Inflammatory macrophage treated with lipopolysaccharide for 4 hours (primary cell): ENCODE data around the gene TMOD3.
"Not testable (repeated sequence)": the region's sequence is repeated elsewhere in the genome, so short reads cannot be mapped to it uniquely, and the experiment has no call there.

Experiments
- DNase-seq: peaks from one replicate; pipeline ENCODE4 v3.0.0-alpha.2; 2020

TMOD3 gene

DNA sequence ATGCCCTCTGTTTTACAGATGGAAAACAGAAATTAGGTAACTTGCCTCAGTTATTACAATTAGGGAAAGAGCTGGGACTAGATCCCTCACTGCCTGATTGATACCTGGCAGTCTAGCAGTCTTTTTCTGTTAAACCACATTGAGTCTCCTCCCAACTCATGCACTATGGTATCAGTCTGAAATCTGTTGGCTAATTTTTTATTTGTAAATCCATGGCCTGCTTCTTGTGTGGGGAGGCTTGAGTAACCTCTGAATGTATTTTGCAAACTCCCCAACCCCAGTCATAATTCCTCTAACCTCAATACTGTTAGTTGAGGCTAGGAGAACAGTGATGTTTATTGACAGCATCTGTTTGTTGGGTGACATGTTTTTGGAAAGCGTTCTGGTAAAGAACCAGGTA lies 35.9 kb downstream of the TMOD3 start:
- no peak for DNase-seq

GRCh38 chr15:51866161-51866560 lies 36.7 kb downstream of the TMOD3 start:
- DNase-seq = no peak

GRCh38 chr15:51866751-51867150 lies 37.3 kb downstream of the TMOD3 start:
- no peak for DNase-seq

DNA sequence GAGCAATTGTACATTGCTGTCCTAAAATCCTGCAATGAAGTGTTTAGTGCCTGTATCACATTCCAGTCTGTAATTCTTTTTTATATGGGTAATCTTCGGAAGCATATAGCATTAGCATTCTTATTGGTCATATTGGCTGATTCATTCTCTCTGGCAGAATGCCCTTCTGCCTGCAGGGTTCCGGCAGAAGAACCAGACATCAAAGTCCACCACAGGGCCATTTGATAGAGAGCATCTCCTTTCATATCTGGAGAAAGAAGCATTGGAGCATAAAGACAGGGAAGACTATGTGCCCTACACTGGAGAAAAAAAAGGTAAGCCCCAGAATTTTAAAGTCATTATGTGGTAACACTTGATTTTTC lies 39.6 kb downstream of the TMOD3 start:
- no peak for DNase-seq

GRCh38 chr15:51870774-51871173 lies 41.3 kb downstream of the TMOD3 start:
- no peak for DNase-seq

GRCh38 chr15:51874751-51875644 lies 45.5 kb downstream of the TMOD3 start:
- peak; percentile 54 for DNase-seq

DNA sequence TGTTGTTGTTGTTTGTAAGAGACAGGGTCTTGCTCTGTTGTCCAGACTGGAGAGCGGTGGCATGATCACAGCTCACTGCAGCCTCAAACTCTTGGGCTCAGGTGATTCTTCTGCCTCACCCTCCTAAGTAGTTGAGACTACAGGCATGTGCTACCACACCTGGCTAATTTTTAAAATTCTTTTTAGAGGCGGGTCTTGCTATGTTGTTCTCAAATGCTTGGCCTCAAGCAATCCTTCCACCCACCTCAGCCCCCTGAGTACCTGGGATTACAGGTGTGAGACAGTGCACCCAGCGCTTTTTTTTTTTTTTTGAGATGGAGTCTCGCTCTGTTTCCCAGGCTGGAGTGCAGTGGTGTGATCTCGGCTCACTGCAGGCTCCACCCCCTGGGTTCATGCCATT lies 46.7 kb downstream of the TMOD3 start:
- no peak for DNase-seq

- no peak for DNase-seq
Measured at GRCh38 chr15:51878446-51879386, 49.3 kb downstream of the TMOD3 start.

DNA sequence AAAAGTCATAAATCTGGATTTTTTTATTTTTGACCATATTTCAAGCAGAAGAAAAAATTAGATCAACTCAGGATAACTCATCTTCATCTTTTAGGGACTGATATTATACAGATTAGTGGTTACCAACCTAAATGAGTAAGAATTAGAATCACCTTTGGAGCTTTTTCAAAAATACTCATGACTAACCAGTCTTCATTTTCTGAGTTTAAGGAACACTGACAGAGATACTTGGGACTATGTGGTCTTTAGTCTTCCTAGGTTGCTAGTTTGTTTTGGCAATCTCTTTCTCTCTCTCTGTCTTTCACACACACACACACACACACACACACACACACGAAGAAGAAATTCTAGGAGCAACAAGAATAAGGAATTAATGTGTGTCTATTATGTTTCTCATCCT lies 50.1 kb downstream of the TMOD3 start:
- DNase-seq = no peak

GRCh38 chr15:51883271-51883837 lies 53.9 kb downstream of the TMOD3 start:
- no peak for DNase-seq

DNA sequence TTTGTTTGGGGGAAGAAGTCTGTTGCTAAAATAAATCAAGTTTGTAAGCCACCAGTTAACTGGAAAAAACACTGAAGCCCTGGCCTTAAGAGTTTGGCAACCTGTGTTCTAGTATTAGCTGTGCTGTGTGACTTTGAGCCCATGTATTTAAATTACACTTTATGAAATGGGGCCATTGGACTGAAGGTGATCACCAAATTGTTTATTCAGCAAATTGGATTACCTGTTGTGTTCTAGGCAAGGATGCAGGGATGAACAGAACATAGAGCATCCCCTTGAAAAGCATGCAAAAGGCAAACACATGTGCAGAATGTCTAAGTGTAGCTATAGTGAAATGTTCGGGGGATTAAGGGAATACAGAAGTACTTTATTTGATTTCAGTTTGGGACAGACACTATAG lies 54.6 kb downstream of the TMOD3 start:
- DNase-seq = no peak

GRCh38 chr15:51884517-51885236 lies 55.2 kb downstream of the TMOD3 start:
- peak; percentile 9 for DNase-seq

DNA sequence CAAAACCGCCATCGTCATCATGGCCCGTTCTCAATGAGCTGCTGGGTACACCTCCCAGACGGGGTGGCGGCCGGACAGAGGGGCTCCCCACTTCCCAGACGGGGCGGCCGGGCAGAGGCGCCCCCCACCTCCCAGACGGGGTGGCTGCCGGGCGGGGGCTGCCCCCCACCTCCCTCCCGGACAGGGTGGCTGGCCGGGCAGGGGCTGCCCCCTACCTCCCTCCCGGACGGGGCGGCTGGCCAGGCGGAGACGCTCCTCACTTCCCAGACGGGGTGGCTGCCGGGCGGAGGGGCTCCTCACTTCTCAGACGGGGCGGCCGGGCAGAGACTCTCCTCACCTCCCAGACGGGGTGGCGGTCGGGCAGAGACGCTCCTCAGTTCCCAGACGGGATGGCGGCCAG lies 56.3 kb downstream of the TMOD3 start:
- not testable (repeated sequence) for DNase-seq

DNA sequence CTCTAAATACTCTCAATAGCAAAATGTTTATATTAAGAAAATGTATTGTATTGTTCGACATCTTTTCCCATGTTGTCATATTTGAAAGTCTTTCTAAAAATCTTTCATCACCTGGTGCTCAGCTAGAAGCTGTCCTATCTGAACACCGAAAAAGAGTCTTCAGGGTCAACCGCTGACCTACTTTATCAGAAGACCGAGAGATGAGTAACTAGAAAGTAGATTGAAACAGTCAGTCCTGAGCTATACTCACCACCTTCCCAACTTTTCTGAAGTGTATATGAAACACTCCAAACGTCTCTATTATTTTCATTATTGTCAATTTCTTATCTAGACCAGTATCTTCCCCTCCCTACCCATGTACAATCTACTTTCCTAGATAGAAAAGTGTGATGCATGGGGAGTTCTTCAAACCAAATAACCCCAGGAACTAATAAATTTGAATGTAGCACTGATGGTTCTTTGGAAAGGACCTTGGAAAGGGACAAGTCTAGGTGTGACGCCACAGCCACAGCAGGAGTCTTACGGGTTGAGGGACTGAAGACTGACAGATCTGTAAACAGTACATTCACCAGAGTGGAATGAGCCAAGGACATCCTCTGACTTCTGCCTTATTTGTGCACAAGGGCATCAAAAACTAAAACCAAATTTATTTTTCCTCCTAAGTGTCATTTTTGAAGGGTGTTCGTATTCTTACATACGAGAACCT lies 58.6 kb downstream of the TMOD3 start:
- no peak for DNase-seq

GRCh38 chr15:51888593-51889195 lies 59.2 kb downstream of the TMOD3 start:
- peak; percentile 48 for DNase-seq

- no peak for DNase-seq
Measured at GRCh38 chr15:51889486-51889885, 60.0 kb downstream of the TMOD3 start.

DNA sequence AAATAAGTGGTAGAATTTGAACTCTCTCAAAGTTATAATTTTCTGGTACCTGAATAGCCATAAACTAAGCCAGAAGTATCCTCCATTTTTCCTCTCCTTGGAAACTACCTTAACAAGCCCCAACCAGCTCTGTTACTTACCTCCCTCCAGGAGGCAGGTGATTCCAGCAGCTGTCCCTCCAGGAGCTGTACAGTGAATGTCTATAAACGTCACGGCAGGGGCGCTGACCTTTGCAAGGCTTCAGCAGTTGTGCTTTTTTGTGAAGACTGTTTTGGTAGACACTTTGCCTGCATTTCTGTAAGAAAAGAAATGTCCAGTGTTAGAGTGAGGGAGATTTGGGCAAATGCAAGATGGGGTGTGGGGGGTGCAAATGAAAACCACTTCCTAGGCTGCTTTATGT lies 75.0 kb downstream of the TMOD3 start:
- DNase-seq = no peak

DNA sequence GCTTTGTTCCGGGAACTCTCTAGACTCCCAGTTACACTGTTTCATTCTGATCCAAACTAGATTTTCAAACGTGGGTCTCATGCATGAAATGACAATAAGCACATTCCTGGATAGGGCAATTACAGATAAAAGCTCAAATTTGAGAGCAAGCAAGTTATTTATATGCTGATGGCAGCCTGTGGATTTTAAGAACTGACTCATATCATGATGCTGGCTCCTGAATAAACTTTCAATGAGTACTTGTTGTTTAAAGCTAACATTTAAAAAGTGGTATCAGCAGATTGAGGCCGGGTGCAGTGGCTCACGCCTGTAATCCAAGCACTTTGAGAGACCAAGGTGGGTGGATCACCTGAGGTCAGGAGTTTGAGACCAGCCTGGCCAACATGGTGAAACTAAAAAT lies 75.5 kb downstream of the TMOD3 start:
- no peak for DNase-seq

- no peak for DNase-seq
Measured at GRCh38 chr15:51907136-51907862, 77.8 kb downstream of the TMOD3 start.

- no peak for DNase-seq
Measured at GRCh38 chr15:51908316-51908715, 78.9 kb downstream of the TMOD3 start.

DNA sequence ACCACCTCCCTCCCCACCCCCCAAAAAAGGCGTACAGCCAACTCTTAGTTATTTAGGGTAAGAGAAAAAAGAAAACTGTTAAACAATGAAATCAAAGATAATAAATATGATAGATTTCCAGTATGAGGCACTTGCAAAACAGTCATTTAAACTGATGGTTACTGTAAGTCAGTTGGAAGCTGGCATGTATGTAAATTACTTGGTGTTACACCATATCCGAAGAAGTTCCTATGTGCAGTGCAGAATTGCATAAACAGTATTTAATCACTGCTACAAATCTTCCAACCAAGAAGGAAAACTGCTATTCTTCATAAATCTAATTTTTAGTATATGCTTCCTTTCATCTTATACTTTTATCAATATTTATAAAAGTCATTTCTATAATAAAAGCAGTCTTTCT lies 80.1 kb downstream of the TMOD3 start:
- peak; percentile 38 for DNase-seq
